Lung (tissue), 12 donors: ENCODE measurements around the gene LTBP4. TPM values are rescaled to one million over a fixed set of nuclear protein-coding genes. Genes with fewer than 3 reads are reported as not detected.

Source experiments
- ATAC-seq: fragments of 200-7000 bp; cut with Tn5 transposase; one replicate; pipeline ENCODE4 v1.9.1; 2020; ENCODE audit warnings: moderate number of reproducible peaks; ENCODE audit not compliant: insufficient read depth, low FRiP score
- DNase-seq, 3 donors: peaks; one replicate each; pipeline ENCODE4 v3.0.0-alpha.2; 2013 to 2017
- H3K27ac ChIP-seq, 2 donors: one replicate each; pipeline ENCODE4 v1.5.1; 2013; ENCODE audit warnings: mild to moderate bottlenecking in 2 of 2, moderate library complexity in 2 of 2, control low read depth in 1 of 2, inconsistent platforms in 1 of 2, low read depth in 1 of 2, low read length in 1 of 2
- H3K27me3 ChIP-seq, 3 donors: one replicate each; pipeline ENCODE4 v1.5.1; 2013; ENCODE audit warnings: low read length in 2 of 3; ENCODE audit not compliant: control insufficient read depth in 3 of 3, insufficient read depth in 3 of 3
- H3K36me3 ChIP-seq, 4 donors: one replicate each; pipeline ENCODE4 v1.5.1; 2013; ENCODE audit warnings: low read length in 4 of 4, mild to moderate bottlenecking in 1 of 4, moderate library complexity in 1 of 4; ENCODE audit not compliant: control insufficient read depth in 4 of 4, insufficient read depth in 4 of 4
- H3K4me1 ChIP-seq, 5 donors: one replicate each; pipeline ENCODE4 v1.5.1; 2013; ENCODE audit warnings: low read length in 5 of 5, mild to moderate bottlenecking in 2 of 5, moderate library complexity in 1 of 5; ENCODE audit not compliant: control insufficient read depth in 5 of 5, insufficient read depth in 5 of 5
- H3K4me3 ChIP-seq: one replicate; pipeline ENCODE4 v1.5.1; 2013; ENCODE audit warnings: mild to moderate bottlenecking, control low read depth, moderate library complexity
- H3K9ac ChIP-seq, 2 donors: one replicate each; pipeline ENCODE4 v1.5.1; 2013; ENCODE audit warnings: low read length in 2 of 2, control low read depth in 1 of 2; ENCODE audit not compliant: insufficient read depth in 1 of 2
- H3K9me3 ChIP-seq, 4 donors: one replicate each; pipeline ENCODE4 v1.5.1; 2013; ENCODE audit warnings: low read length in 3 of 4, mild to moderate bottlenecking in 1 of 4, moderate library complexity in 1 of 4; ENCODE audit not compliant: control insufficient read depth in 4 of 4, insufficient read depth in 3 of 4
- CTCF ChIP-seq: IDR thresholded peaks from 2 replicates; pipeline ENCODE4 v1.5.1; 2012; ENCODE audit warnings: mild to moderate bottlenecking; ENCODE audit errors: control extremely low read depth, extremely low read depth
- WGBS, 2 donors: extraction: QIAGEN DNeasy Blood & Tissue Kit; methylation state at CpG; one replicate each; pipeline ENCODE4 v1.1.7; 2013; 5-methylcytosine and 5-hydroxymethylcytosine counted together
- polyA plus RNA-seq, 2 donors: library from polyadenylated mRNA; stranded (reverse); fragments of 200-250 nt; gene quantifications; one replicate each; pipeline ENCODE4 v1.2.1, GENCODE V29; 2013
- total RNA-seq, 2 donors: library from RNA; depleted of rRNA in 1 of 2; stranded (reverse); fragments of >200 nt in 1 of 2; gene quantifications; one replicate each; pipeline ENCODE4 v1.2.1, GENCODE V29; 2014 to 2021
- donor health status: control.
- donor health status: control.
- donor health status: Bipolar disorder and iron deficiency.
- donor health status: healthy.
- donor health status: DM: yes; HTN: yes; CAD: no.

Gene LTBP4
- total and polyA plus RNA-seq, 4 donors: 73.0 to 290 (median 151) TPM

DNA sequence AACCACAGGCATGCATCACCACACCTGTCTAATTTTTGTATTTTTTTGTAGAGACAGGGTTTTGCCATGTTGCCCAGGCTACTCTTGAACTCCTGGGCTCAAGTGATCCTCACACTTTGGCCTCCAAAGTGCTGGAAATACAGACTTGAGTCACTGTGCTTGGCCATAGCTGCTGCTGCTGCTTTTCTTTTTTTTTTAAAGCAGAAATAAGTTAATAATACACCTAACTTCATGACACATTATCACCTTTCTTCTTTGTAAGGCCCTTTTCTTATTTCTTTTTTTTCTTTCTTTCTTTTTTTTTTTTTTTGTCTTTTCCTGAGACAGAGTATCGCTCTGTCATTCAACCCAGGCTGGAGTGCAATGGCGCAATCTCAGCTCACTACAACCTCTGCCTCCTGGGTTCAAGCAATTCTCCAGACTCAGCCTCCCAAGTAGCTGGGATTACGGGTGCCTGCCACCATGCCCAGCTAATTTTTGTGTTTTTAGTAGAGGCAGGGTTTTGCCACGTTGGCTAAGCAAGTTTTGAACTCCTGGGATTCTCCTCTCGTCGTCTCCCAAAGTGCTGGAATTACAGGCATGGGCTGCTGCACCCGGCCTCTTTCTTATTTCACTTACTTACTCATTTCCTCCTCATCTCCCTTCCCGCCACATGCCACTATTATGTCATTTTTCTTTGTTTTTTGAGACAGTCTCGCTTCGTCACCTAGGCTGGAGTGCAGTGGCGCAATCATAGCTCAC is 15.8 kb upstream of the LTBP4 start:
- ATAC-seq (peak; percentile 77), DNase-seq (no peak)
- Histone ChIP-seq H3K4me3 (no peak overlapping the region), H3K9ac (no peak overlapping the region), H3K36me3 (peaks cover 0 to 37% (median 4%) of the 10 kb centered on the region in 4 donors), H3K27ac (peak overlapping the region in 1 of 2 donors; percentile 43), H3K4me1 (no peaks in the 10 kb centered on the region), H3K9me3 (no peaks in the 10 kb centered on the region), H3K27me3 (no peaks in the 10 kb centered on the region)
- 59 to 67% methylated on average over 11 of the region's 11 CpGs for WGBS, 2 donors
- no peak for TF ChIP-seq CTCF

DNA sequence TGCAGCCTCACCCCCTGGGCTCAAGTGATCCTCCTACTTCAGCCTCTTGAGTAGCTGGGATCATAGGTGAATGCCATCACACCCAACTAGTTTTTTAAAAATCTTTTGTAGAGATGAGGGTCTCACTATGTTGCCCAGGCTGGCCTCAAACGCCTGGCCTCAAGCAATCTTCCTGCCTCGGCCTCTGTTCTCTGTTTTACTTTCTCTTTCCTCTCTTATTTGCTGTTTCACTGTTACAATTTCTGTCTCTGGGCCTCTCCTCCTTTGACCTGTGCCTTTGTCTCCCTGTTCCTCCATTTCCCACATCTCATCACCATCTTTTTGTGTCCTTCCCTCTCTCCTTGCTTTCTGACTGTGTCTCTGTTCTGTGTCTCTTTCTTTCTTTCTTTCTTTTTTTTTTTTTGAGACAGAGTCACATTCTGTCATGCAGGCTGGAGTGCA is 15.2 kb upstream of the LTBP4 start:
- Histone ChIP-seq H3K36me3 (peaks cover 0 to 37% (median 2%) of the 10 kb centered on the region in 4 donors), H3K27ac (peak overlapping the region in 1 of 2 donors; percentile 23)
- 60 to 80% methylated on average over 2 of the region's 2 CpGs for WGBS, 2 donors

GRCh38 chr19:40586611-40587010 is 14.6 kb upstream of the LTBP4 start:
- TF ChIP-seq CTCF: no peak
- Histone ChIP-seq H3K4me1 (no peaks in the 10 kb centered on the region), H3K27ac (no peak overlapping the region), H3K9me3 (no peaks in the 10 kb centered on the region), H3K27me3 (no peaks in the 10 kb centered on the region), H3K4me3 (no peak overlapping the region), H3K9ac (no peak overlapping the region), H3K36me3 (peaks cover 0 to 37% (median 2%) of the 10 kb centered on the region in 4 donors)
- no peak for DNase-seq
- no peak for ATAC-seq
- WGBS, 2 donors: 96 to 97% methylated on average over 14 of the region's 14 CpGs

More for the DNA sequence above, 15.2 kb upstream of the LTBP4 start:
- no peak for ATAC-seq
- Histone ChIP-seq H3K27me3 (no peaks in the 10 kb centered on the region), H3K9ac (no peak overlapping the region), H3K4me1 (no peaks in the 10 kb centered on the region), H3K4me3 (no peak overlapping the region), H3K9me3 (no peaks in the 10 kb centered on the region)
- no peak for DNase-seq
- no peak for TF ChIP-seq CTCF
